Inflammatory macrophage treated with lipopolysaccharide for 4 hours (primary cell): ENCODE results near the gene REG4.

ENCODE experiments used
- DNase-seq: peaks from one replicate; pipeline ENCODE4 v3.0.0-alpha.2; 2020

Gene REG4

GRCh38 chr1:119778886-119779560 is 32.2 kb downstream of the REG4 start:
- no peak for DNase-seq

- no peak for DNase-seq
Measured at GRCh38 chr1:119778359-119778758, 32.9 kb downstream of the REG4 start.

- DNase-seq: no peak
Measured at GRCh38 chr1:119774746-119775490, 36.3 kb downstream of the REG4 start.

DNA sequence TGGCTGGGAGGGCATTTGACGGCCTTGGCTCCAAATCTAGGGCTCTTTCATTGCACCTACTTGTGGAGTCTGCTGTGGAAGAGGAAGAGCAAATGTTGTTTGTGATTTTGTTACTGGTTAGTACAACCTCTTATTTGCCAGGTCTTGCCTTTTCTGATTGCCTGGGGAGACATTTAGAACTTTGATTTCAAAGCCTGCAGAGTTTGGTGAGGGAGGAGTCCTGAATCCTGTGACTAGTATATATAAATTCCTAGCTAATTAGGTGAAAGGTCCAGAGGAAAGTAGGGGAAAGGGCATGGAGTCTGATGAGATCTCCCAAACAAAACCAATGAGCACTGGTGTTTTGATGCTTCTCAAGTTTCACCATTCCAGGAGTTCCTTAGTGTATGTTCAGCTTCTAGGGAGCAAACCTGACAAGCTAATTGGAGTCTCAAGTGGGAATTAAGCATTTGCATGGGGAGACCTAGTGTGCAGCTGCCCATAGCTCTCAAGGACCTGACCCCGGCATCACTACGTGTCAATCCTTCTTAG is 37.5 kb downstream of the REG4 start:
- no peak for DNase-seq

DNA sequence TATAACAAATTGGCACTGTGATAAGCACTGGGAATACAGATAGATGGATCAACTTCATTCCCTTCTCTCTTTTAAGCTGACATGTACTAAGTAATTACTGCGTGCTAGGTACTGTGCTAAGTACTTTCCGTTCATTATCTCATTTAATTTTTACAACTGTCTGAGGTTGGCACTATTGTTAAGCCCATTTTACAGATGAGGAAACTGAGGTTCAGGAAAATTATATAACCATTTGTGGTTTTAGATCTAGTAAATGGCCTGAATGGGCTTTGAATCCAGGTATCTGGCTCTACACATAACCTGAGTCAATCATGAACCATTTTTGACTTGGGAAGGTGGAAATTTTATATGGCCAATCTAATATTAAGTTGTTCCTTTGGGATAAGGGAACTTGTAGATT is 39.0 kb downstream of the REG4 start:
- no peak for DNase-seq

DNA sequence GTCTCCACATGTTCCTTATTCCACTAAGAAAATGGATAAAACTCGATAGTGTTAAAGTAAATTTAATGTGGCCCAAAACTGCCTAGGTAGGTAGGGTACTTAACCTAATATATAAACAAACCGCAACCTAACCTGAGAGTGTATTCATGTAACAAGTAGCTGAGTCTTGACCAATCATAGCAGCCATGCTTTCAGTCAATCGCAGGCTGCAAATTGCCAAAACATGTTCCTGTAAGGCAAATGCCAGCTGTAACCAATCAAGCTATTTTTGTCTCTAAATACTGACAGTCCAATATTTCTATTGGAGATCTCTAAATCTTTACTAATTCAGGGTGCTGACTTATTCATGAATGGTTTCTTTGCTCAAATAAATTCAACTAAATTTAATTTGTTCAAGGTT is 39.5 kb downstream of the REG4 start:
- no peak for DNase-seq

- no peak for DNase-seq
Measured at GRCh38 chr1:119771016-119771415, 40.2 kb downstream of the REG4 start.

GRCh38 chr1:119768778-119769177 is 42.5 kb downstream of the REG4 start, which contains the start of gene HMGCS2:
HMGCS2 (minus strand) TSS chr1:119768905; CDS start chr1:119768844, 61 bp downstream.
- DNase-seq: no peak

- DNase-seq: no peak
Measured at GRCh38 chr1:119767486-119767885, 43.8 kb downstream of the REG4 start.

GRCh38 chr1:119766374-119766794 is 44.9 kb downstream of the REG4 start:
- no peak for DNase-seq

GRCh38 chr1:119764220-119764619 is 47.0 kb downstream of the REG4 start:
- no peak for DNase-seq

- DNase-seq: no peak
Measured at GRCh38 chr1:119762953-119763352, 48.3 kb downstream of the REG4 start.

DNA sequence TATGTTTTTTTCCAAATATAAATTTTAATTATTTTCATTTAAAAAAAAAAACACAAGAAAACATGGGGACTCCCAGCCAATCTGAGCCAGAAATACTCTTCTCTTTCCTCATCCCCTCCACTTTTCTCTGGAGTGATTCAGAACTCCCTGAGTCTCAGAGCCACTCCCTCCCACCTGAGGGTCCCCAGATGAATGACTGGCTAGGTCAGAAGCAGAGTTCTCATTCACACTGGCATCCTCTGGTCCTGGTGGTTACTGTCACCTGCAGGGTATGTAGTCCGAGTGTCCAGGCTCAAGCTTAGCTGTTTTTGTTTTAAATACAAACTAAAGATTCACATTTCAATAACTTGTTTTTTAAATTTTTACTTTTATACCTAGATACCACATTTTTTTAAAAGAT is 48.9 kb downstream of the REG4 start:
- no peak for DNase-seq

GRCh38 chr1:119758584-119758983 is 52.7 kb downstream of the REG4 start:
- no peak for DNase-seq

- DNase-seq: no peak
Measured at GRCh38 chr1:119752592-119752991, 58.7 kb downstream of the REG4 start.

- peak; percentile 1 for DNase-seq
Measured at GRCh38 chr1:119748040-119748439, 63.2 kb downstream of the REG4 start.

- DNase-seq: peak; percentile 1
Measured at GRCh38 chr1:119747451-119747850, 63.8 kb downstream of the REG4 start.

DNA sequence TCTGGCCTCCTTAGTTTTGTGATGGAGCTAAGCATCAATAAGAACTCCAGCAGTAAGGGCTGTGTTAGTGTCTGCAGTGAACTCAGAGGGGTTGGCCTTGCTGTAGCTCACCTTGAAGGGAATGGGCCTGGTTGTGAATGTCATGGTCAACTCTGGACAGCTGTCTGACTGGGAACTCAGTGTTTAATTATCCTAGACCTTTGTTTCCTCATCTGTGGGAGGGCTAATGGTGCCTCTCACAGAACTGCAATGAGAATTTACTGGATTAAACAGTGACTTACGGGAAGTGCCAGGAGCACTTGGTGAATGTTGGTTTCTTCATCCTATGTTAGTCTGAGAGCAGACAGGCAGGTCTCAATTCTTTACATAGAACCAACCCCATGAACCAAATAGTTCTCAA is 66.2 kb downstream of the REG4 start:
- no peak for DNase-seq

DNA sequence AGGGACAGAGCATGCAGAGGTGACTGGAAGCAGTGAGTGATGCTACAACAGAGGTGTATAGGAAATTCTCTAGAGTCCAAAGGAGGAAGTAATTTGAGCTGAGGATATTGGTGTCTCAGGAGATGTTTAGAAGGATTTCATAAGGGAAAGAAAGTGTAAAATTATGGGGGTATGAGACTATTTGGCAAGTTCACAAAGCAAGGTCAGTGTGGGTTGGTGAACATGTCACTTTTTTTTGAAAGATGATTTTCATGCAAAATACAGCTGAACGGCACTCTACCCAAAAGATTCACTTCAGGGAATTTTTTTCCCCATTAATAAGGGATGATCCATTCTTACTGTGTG is 66.7 kb downstream of the REG4 start:
- DNase-seq: no peak
